ENCODE measurements around the gene PPP1R13B. TPM values are rescaled to one million over a fixed set of nuclear protein-coding genes. Genes with fewer than 3 reads are reported as not detected.

The PPP1R13B gene
- total and polyA plus RNA-seq, 2 experiments from 2014 or later: 2.0 to 8.5 TPM

DNA sequence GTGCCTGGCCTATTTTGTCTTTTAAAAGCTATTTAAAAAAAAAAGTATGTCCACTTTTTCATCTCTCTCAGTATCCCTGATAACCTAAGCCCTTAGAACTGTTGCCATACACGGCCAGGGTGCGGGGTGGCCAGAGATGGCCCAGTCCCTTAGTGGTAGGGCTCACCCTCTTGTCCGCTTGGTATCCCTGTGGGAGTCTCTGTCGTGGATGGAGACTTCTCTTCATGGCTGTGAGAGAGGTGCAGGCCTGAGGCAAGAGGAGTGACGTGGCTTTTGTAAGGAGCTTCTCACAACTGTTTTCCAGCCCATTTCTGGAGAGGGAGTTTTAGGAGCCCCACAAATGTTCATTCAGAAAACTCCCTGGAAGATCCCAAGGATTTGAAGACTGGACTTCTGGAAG lies 158.9 kb downstream of the PPP1R13B start:
- Mint-ChIP-seq H3K4me3 (no peak overlapping the region), H3K27me3 (ENCODE audit: insufficient read depth, low read depth, poor library complexity) (peaks cover 5% of the 10 kb centered on the region), H3K4me1 (peaks cover 3% of the 10 kb centered on the region; the same call in 2 of the 3 replicates), H3K36me3 (ENCODE audit: low read depth) (peaks cover 44% of the 10 kb centered on the region), H3K27ac (peak overlapping the region; percentile 44; the same call in 1 of the 2 replicates), H3K9me3 (no peaks in the 10 kb centered on the region)
- TF ChIP-seq STAT1 (IDR thresholded peaks at IDR 0.05; ENCODE audit: unreplicated experiment): no peak
- TF ChIP-seq POLR2AphosphoS5 (IDR thresholded peaks at IDR 0.05; ENCODE audit: low read depth): no peak
- TF ChIP-seq ZNF331 (CRISPR knock-in tag; IDR thresholded peaks at IDR 0.05; ENCODE audit: low read depth): no peak
- TF ChIP-seq, protein P1, sequence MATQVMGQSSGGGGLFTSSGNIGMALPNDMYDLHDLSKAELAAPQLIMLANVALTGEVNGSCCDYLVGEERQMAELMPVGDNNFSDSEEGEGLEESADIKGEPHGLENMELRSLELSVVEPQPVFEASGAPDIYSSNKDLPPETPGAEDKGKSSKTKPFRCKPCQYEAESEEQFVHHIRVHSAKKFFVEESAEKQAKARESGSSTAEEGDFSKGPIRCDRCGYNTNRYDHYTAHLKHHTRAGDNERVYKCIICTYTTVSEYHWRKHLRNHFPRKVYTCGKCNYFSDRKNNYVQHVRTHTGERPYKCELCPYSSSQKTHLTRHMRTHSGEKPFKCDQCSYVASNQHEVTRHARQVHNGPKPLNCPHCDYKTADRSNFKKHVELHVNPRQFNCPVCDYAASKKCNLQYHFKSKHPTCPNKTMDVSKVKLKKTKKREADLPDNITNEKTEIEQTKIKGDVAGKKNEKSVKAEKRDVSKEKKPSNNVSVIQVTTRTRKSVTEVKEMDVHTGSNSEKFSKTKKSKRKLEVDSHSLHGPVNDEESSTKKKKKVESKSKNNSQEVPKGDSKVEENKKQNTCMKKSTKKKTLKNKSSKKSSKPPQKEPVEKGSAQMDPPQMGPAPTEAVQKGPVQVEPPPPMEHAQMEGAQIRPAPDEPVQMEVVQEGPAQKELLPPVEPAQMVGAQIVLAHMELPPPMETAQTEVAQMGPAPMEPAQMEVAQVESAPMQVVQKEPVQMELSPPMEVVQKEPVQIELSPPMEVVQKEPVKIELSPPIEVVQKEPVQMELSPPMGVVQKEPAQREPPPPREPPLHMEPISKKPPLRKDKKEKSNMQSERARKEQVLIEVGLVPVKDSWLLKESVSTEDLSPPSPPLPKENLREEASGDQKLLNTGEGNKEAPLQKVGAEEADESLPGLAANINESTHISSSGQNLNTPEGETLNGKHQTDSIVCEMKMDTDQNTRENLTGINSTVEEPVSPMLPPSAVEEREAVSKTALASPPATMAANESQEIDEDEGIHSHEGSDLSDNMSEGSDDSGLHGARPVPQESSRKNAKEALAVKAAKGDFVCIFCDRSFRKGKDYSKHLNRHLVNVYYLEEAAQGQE (IDR thresholded peaks at IDR 0.05; ENCODE audit: unreplicated experiment): no peak
- no peak for TF ChIP-seq CREB1 (CRISPR knock-in tag; IDR thresholded peaks at IDR 0.05; ENCODE audit: low read depth)
- TF ChIP-seq, protein P2, sequence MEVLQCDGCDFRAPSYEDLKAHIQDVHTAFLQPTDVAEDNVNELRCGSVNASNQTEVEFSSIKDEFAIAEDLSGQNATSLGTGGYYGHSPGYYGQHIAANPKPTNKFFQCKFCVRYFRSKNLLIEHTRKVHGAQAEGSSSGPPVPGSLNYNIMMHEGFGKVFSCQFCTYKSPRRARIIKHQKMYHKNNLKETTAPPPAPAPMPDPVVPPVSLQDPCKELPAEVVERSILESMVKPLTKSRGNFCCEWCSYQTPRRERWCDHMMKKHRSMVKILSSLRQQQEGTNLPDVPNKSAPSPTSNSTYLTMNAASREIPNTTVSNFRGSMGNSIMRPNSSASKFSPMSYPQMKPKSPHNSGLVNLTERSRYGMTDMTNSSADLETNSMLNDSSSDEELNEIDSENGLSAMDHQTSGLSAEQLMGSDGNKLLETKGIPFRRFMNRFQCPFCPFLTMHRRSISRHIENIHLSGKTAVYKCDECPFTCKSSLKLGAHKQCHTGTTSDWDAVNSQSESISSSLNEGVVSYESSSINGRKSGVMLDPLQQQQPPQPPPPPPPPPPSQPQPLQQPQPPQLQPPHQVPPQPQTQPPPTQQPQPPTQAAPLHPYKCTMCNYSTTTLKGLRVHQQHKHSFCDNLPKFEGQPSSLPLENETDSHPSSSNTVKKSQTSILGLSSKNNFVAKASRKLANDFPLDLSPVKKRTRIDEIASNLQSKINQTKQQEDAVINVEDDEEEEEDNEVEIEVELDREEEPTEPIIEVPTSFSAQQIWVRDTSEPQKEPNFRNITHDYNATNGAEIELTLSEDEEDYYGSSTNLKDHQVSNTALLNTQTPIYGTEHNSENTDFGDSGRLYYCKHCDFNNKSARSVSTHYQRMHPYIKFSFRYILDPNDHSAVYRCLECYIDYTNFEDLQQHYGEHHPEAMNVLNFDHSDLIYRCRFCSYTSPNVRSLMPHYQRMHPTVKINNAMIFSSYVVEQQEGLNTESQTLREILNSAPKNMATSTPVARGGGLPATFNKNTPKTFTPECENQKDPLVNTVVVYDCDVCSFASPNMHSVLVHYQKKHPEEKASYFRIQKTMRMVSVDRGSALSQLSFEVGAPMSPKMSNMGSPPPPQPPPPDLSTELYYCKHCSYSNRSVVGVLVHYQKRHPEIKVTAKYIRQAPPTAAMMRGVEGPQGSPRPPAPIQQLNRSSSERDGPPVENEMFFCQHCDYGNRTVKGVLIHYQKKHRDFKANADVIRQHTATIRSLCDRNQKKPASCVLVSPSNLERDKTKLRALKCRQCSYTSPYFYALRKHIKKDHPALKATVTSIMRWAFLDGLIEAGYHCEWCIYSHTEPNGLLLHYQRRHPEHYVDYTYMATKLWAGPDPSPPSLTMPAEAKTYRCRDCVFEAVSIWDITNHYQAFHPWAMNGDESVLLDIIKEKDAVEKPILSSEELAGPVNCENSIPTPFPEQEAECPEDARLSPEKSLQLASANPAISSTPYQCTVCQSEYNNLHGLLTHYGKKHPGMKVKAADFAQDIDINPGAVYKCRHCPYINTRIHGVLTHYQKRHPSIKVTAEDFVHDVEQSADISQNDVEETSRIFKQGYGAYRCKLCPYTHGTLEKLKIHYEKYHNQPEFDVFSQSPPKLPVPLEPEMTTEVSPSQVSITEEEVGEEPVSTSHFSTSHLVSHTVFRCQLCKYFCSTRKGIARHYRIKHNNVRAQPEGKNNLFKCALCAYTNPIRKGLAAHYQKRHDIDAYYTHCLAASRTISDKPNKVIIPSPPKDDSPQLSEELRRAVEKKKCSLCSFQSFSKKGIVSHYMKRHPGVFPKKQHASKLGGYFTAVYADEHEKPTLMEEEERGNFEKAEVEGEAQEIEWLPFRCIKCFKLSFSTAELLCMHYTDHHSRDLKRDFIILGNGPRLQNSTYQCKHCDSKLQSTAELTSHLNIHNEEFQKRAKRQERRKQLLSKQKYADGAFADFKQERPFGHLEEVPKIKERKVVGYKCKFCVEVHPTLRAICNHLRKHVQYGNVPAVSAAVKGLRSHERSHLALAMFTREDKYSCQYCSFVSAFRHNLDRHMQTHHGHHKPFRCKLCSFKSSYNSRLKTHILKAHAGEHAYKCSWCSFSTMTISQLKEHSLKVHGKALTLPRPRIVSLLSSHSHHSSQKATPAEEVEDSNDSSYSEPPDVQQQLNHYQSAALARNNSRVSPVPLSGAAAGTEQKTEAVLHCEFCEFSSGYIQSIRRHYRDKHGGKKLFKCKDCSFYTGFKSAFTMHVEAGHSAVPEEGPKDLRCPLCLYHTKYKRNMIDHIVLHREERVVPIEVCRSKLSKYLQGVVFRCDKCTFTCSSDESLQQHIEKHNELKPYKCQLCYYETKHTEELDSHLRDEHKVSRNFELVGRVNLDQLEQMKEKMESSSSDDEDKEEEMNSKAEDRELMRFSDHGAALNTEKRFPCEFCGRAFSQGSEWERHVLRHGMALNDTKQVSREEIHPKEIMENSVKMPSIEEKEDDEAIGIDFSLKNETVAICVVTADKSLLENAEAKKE (CRISPR knock-in tag; IDR thresholded peaks at IDR 0.05): no peak
- TF ChIP-seq, protein P3, sequence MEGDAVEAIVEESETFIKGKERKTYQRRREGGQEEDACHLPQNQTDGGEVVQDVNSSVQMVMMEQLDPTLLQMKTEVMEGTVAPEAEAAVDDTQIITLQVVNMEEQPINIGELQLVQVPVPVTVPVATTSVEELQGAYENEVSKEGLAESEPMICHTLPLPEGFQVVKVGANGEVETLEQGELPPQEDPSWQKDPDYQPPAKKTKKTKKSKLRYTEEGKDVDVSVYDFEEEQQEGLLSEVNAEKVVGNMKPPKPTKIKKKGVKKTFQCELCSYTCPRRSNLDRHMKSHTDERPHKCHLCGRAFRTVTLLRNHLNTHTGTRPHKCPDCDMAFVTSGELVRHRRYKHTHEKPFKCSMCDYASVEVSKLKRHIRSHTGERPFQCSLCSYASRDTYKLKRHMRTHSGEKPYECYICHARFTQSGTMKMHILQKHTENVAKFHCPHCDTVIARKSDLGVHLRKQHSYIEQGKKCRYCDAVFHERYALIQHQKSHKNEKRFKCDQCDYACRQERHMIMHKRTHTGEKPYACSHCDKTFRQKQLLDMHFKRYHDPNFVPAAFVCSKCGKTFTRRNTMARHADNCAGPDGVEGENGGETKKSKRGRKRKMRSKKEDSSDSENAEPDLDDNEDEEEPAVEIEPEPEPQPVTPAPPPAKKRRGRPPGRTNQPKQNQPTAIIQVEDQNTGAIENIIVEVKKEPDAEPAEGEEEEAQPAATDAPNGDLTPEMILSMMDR (conservative IDR thresholded peaks at IDR 0.05; ENCODE audit: low read depth in 2 of 2): no peak
- TF ChIP-seq JUNB (IDR thresholded peaks at IDR 0.05; ENCODE audit: unreplicated experiment): no peak
- ATAC-seq: no peak
- H3F3A ChIP-seq (replicated peaks; ENCODE audit: low read depth): peaks cover 6% of the 10 kb centered on the region; the same call in 1 of the 2 replicates
- H3K36me3 ChIP-seq (ENCODE audit: insufficient read depth): peaks cover 32% of the 10 kb centered on the region
- H2AFZ ChIP-seq: no peak overlapping the region
- no peak overlapping the region for H3K27ac ChIP-seq (ENCODE audit: low read depth)
- H4K20me1 ChIP-seq (replicated peaks; ENCODE audit: insufficient read depth): peaks cover 24% of the 10 kb centered on the region
- H3K4me1 ChIP-seq (ENCODE audit: insufficient read depth): no peaks in the 10 kb centered on the region
- no peaks in the 10 kb centered on the region for H3K9me2 ChIP-seq (ENCODE audit: insufficient read depth)
- no peaks in the 10 kb centered on the region for H3K27me3 ChIP-seq (ENCODE audit: insufficient read depth)
- DNase-seq (ENCODE audit: low spot score): no peak
- H3K4me3 ChIP-seq: no peak overlapping the region
- no peak overlapping the region for H3K4me2 ChIP-seq
- peaks cover 37% of the 10 kb centered on the region for H3K79me2 ChIP-seq (replicated peaks; ENCODE audit: insufficient read depth)

Measured in GM23338 (cell line).